ENCODE results near the gene KCNK6.

KCNK6 gene

DNA sequence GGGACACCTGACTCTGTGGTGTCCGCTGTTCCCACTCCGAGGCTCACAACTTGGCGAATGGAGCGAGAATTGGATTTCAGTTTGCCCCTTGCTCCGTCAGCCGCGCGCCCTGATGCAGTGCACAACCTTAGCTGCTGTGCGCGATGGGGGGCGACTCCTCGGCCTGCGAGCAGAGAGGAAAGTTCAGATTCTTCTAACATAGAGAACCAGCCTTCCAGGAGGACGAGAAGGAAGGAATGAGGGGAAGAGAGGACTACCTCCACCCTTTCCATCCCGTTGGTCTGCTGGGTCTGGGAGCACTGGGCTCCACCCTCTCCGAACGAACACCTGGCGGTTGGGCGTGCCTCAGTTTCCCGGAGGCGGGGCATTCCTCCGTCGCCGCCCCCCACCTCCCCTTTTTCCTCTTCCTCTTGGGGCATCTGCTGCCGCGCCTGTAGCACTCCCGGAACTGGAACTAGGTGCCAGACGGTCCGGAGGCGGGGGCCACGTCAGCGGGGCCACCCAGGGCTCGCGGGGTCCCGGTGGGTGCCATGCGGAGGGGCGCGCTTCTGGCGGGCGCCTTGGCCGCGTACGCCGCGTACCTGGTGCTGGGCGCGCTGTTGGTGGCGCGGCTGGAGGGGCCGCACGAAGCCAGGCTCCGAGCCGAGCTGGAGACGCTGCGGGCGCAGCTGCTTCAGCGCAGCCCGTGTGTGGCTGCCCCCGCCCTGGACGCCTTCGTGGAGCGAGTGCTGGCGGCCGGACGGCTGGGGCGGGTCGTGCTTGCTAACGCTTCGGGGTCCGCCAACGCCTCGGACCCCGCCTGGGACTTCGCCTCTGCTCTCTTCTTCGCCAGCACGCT is at the start of gene KCNK6:
KCNK6 (plus strand) TSS at position 425 of the 838 bp plus-strand sequence; CDS start at position 531, 106 bp downstream.
- Histone ChIP-seq H3K27me3 (ENCODE audit: insufficient read depth, low read depth, severe bottlenecking) (no peaks in the 10 kb centered on the region), H3K9me3 (ENCODE audit: severe bottlenecking) (no peaks in the 10 kb centered on the region), H3K4me3 (ENCODE audit: low read depth, low read length) (peak within 1 kb of the TSS; percentile 63), H3K27ac (peak within 1 kb of the TSS; percentile 54), H3K36me3 (no peaks in the 10 kb centered on the region; the same call in none of the 2 replicates)
- TF ChIP-seq, protein P1, sequence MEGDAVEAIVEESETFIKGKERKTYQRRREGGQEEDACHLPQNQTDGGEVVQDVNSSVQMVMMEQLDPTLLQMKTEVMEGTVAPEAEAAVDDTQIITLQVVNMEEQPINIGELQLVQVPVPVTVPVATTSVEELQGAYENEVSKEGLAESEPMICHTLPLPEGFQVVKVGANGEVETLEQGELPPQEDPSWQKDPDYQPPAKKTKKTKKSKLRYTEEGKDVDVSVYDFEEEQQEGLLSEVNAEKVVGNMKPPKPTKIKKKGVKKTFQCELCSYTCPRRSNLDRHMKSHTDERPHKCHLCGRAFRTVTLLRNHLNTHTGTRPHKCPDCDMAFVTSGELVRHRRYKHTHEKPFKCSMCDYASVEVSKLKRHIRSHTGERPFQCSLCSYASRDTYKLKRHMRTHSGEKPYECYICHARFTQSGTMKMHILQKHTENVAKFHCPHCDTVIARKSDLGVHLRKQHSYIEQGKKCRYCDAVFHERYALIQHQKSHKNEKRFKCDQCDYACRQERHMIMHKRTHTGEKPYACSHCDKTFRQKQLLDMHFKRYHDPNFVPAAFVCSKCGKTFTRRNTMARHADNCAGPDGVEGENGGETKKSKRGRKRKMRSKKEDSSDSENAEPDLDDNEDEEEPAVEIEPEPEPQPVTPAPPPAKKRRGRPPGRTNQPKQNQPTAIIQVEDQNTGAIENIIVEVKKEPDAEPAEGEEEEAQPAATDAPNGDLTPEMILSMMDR (IDR thresholded peaks at IDR 0.05; ENCODE audit: low read depth, low read length) = no peak
- peak; percentile 39 for DNase-seq

GRCh38 chr19:38270587-38271167 is 49.0 kb upstream of the KCNK6 start:
- no peak for DNase-seq
- TF ChIP-seq, protein P1 (IDR thresholded peaks at IDR 0.05; ENCODE audit: low read depth, low read length) = no peak
- peak overlapping the region; percentile 46 for H3K27ac ChIP-seq
- no peaks in the 10 kb centered on the region for H3K36me3 ChIP-seq
- H3K4me3 ChIP-seq (ENCODE audit: low read depth, low read length) = no peak overlapping the region
- no peaks in the 10 kb centered on the region for H3K27me3 ChIP-seq (ENCODE audit: insufficient read depth, low read depth, severe bottlenecking)
- H3K9me3 ChIP-seq (ENCODE audit: severe bottlenecking) = no peaks in the 10 kb centered on the region

DNA sequence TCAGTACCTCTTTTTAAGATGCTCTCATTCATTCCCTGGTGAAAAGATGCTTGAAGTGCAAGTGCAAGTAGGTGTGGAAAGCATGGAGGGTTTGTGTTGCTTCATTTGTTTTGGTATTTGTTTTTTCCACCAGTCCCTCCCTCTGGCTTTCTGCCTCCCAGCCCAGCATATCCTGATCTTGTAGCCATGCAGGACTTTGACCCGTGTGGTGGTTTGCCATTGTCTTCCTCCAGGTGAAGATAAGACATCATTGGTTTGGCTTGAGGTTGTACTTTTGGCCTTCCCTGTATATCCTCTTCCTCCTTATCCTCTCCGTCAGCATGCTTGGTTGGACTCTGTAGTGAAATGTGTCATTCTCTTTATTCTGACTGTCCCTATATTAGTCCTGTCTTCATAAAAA is 46.1 kb upstream of the KCNK6 start:
- H3K27ac ChIP-seq = no peak overlapping the region
- H3K36me3 ChIP-seq = no peaks in the 10 kb centered on the region
- TF ChIP-seq, protein P1 (IDR thresholded peaks at IDR 0.05; ENCODE audit: low read depth, low read length) = no peak

DNA sequence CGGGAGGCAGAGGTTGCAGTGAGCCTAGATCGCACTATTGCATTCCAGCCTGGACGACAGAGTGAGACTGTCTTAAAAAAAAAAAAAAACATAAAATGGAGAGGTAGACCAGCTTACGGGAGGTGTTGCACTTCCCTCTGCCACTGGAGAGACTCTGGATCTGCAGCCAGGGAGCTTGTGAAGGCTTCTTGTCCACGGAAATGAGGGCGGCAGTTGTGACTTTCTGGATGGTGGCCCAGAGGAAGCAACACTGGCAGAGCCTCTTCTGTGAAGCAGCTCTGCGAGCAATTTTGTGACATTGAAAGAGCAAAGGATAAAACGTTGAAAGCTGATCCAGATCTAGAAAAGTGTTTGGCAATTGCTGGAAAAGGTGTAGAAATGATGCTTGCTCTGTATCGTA is 44.9 kb upstream of the KCNK6 start:
- TF ChIP-seq, protein P1 (IDR thresholded peaks at IDR 0.05; ENCODE audit: low read depth, low read length) = no peak
- no peaks in the 10 kb centered on the region for H3K9me3 ChIP-seq (ENCODE audit: severe bottlenecking)
- no peak for DNase-seq
- H3K27ac ChIP-seq = no peak overlapping the region
- no peak overlapping the region for H3K4me3 ChIP-seq (ENCODE audit: low read depth, low read length)
- H3K36me3 ChIP-seq = no peaks in the 10 kb centered on the region
- no peaks in the 10 kb centered on the region for H3K27me3 ChIP-seq (ENCODE audit: insufficient read depth, low read depth, severe bottlenecking)

More for the DNA sequence above, 46.1 kb upstream of the KCNK6 start:
- Histone ChIP-seq H3K4me3 (ENCODE audit: low read depth, low read length) (no peak overlapping the region), H3K9me3 (ENCODE audit: severe bottlenecking) (no peaks in the 10 kb centered on the region), H3K27me3 (ENCODE audit: insufficient read depth, low read depth, severe bottlenecking) (no peaks in the 10 kb centered on the region)
- DNase-seq = no peak

DNA sequence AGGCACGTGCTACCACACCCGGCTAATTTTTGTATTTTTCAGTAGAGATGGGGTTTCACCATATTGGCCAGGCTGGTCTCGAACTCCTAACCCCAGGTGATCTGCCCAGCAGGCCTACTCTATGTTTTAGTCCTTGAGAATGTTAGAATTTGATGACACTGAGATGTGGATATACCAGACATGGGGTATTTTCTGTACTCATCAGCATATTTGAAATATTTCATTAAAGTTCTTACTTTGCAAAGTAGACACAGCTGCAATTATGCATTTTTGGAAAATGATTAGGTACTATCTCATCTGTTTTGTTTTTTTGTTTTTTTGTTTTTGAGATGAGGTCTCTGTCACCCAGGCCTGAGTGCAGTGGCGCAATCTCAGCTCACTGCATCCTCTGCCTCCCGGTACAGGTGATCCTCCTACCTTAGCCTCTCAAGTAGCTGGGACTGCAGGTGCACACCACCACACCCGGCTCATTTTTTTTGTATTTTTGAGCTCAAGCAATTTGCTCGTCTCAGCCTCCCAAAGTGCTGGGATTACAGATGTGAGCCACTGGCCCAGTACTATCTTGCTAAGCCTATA is 42.6 kb upstream of the KCNK6 start:
- Histone ChIP-seq H3K27me3 (ENCODE audit: insufficient read depth, low read depth, severe bottlenecking) (no peaks in the 10 kb centered on the region), H3K4me3 (ENCODE audit: low read depth, low read length) (no peak overlapping the region), H3K27ac (no peak overlapping the region), H3K36me3 (no peaks in the 10 kb centered on the region), H3K9me3 (ENCODE audit: severe bottlenecking) (no peaks in the 10 kb centered on the region)
- DNase-seq = no peak
- TF ChIP-seq, protein P1 (IDR thresholded peaks at IDR 0.05; ENCODE audit: low read depth, low read length) = no peak

All from WERI-Rb-1 (cell line).